NCI-H187 treated with DMSO at 0.1 percent for 48 hours (cell line): ENCODE data around the gene SH2D4B.

Source experiments
- DNase-seq: peaks from one replicate; lab custom pipeline; 2025; lab: John Stamatoyannopoulos, UW

Gene SH2D4B

DNA sequence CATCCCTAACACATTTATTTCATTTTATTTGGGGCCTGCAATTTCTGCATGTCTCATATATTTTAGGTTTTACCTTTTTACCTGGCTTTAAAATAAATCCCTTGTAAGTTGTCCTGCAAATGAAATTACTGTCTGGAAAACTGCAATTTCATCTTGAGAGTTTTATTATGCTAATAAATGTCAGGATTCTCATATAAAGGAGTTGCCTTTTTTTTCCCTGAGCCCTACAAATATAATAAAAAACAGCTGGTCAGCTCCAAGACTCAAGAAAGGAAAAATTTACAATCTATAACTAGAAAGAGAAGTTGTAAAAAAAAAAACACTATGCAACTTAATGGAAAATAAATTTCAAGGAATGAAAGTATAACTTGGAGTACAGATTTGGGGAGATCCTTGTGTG is 108.7 kb downstream of the SH2D4B start:
- DNase-seq: no peak

- DNase-seq: no peak
These were observed 109.6 kb downstream of the SH2D4B start for GRCh38 chr10:80647173-80647833.

DNA sequence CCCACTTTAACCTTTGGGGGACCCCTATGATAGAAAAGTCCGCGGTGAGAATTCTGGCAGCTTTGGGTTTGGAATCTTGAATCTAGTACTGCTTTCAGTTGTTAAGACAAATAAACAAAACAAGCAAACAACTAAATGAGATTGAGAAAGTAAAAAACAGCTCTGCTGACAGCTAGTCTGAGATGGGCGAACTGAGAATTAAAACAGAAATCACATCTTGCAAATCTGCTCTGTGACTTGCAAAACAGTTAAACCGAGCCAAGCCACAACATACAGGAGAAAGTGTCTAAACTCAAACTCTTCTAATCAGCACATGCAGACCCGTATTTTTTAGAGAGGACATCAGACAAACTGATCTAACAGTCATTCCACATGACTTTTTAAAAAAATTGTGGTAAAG is 110.4 kb downstream of the SH2D4B start:
- no peak for DNase-seq

DNA sequence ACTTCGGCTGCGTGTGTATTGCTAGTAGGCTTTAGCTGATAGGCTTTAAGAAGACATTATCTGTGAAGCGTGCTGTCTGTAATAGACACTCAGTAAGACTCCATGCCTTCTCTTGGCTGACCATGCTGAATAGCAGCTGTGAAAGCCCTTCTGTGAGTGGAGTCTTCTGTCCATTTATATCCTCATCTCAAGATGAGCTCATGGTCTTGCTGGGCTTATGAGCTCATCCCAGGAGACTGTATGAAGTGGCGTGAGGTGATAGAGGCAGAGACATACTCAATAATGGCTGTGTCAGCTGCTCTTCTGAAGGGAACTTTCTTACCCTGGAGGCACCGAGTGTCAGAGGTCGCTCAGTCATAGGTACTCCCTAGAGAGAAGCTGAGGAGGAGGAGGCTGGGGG is 111.5 kb downstream of the SH2D4B start:
- no peak for DNase-seq

GRCh38 chr10:80655898-80656297 is 118.2 kb downstream of the SH2D4B start:
- no peak for DNase-seq

- no peak for DNase-seq
These were observed 120.4 kb downstream of the SH2D4B start for GRCh38 chr10:80658068-80658467.

DNA sequence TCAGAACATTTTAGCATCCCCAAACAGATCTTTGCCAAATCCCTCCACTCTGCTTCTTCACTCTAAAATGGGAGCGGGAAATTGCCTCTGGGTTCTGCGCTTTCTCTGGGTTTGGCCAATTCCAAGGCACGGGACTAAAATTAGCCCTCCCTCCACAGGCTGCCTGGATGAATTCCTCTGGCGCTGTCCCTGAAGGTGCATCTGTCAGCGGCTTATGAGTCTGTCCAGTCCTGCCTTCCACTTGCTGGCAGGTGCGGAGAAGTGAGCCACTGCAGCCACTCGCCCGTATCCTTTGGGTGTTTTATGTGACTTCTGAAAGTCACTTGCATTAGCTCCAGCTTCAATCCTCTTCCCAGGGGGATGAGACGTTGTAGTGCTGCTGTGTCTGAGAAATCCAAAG is 121.6 kb downstream of the SH2D4B start:
- DNase-seq: no peak

DNA sequence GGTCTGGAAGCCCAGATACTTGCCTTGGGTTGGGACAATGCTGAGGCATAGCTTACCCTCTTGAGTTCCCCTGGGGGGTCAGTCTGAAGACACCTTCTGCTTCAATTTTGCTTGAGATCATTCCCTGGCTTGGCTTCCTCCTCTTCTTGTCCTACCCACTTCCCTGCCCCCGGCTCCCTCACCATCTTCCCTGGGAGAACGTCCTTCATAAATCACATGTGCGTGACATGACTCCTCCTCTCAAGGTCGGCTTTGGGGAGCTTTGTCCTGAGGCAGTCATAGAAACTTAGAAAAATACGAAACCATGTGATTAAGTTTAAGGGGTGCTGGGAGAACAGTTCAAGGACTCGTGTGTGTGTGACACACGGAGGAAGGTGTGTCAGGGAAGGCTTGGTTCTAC is 122.6 kb downstream of the SH2D4B start:
- DNase-seq: no peak

DNA sequence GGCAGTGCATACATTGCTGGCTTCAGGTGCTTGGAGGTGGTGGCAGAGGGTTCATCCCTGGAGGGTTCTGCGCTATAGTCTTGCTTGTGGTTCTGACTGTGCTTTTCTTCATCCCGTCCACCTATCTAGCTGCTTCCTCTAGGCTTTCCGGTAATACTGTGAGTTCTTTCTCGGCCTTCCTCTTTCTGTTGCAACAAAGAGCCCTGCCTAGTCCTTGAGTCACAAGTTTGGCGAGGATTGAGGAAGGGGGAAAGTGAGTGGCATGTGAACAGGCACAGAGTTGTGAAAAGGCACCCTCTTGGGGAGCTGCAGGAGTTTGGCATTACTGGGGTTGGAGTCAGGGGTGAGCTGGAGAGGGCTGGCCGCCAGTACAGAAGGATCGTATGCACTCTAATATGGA is 123.0 kb downstream of the SH2D4B start:
- DNase-seq: no peak

DNA sequence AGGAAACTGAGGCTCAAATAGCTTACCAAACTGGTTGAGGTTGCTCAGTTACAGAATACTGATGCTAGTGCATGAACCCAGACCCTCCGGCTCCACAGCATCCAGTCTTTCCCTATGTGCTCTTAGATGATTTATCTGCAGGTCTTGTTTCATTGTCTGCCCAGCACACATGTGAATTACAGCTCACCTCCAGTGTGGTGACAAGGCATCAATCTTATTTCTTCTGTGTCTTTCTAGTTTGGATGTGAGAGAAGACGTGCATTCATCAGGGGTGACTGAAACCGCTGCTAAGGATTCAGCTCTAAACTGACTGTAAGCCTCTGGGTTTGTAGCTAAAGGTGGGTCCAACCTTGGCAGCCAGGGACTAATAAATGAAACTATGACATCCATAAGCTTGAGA is 123.8 kb downstream of the SH2D4B start:
- no peak for DNase-seq

- no peak for DNase-seq
These were observed 124.9 kb downstream of the SH2D4B start for GRCh38 chr10:80662429-80663261.

- DNase-seq: no peak
These were observed 126.5 kb downstream of the SH2D4B start for GRCh38 chr10:80664071-80664680.

- no peak for DNase-seq
These were observed 131.8 kb downstream of the SH2D4B start for GRCh38 chr10:80669485-80669884.

DNA sequence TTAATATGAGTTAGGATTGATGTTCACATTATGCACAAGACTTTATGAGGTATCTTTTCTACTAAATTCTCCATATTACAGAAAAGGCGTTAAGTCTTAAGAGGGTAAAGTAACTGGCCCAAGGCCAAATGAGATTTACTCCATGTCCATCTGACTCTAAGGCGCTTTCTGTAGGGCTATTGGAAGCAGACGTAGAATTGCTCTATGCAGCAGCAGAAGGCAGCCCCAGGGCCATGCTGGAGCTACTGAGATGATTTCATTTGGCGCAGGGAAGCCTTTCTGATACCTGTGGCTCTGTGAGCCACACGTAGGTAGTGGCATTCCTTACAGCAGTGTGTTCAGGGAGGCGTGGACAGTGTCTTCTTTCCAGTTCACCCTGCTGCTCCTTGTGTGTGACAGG is 133.1 kb downstream of the SH2D4B start:
- no peak for DNase-seq

DNA sequence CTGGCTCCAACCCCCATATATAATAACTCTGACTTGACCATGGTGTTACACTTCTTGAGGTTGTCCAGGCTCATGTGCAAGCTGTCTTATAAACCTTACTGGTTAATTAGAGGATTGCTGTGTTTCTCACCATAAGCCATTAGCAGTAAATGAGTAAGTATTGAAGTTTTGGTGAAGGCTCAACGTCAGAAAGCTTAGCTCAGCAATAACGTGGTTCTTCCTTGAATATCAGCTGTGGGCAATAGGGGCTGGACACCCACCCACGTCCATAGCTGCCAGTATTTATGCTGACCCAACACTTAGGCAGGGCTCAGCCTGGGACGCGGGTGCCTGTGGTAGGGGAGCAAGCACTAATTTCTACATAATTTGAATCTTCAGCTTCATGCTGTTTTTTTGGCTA is 134.1 kb downstream of the SH2D4B start:
- no peak for DNase-seq

DNA sequence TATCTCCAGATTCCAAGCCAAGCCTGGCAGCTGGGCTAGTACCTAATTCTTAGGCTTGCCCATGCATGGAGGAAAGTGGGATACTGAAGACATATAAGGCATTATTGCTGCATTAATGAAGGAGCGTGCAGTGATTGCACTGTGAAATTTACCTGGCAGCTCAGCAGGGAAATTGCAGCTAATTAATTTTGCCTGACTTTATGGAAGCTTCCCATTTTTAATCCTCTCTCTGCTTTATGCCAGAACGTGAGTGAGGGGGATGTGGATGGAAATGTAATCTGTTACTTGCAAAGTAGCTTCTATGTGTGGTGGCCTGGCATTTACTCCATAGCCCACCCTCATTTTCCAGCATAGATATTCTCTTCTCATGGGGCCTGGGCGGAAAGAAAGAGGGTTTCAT is 134.9 kb downstream of the SH2D4B start:
- DNase-seq: no peak

- DNase-seq: no peak
These were observed 137.1 kb downstream of the SH2D4B start for GRCh38 chr10:80674809-80675208.

DNA sequence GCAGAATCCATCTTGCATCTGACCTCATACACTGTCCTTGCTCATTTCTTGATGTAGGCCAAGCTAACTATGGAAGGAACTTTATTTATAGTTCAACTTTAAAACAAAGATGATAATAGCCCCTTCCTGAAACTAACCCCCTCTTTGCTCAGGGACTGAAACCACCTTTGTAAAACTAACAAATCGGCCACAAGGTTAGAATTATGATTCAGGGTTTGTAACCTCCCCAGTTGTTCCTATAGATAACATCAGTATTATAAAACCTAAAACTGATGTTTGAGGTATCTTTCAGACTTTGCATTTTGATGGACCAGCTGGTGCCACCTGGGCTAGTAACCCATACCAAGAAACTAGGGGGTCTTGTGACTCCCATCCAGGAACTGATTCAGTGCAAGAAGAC is 143.4 kb downstream of the SH2D4B start:
- no peak for DNase-seq

- DNase-seq: peak; percentile 27
These were observed 146.6 kb downstream of the SH2D4B start for GRCh38 chr10:80684259-80684658.

DNA sequence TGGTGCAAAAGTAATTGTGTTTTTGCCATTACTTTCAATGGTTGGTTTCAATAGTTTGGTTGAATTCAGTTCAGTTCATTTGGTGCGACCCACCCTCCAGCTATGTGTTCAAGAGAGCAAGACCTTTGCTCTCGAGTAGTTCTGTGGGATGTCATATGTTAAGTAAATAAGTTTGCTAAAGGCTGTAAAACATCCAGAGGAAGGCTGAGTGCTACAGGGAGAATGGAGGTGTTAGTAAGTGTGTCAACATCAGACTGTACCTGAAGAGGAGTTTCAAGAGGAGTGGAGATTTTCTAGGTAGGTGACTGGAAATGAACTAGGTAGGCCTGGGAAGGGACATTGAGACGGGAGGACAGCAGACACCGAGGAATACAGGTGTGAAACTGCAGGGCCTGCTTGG is 147.7 kb downstream of the SH2D4B start:
- DNase-seq: no peak

DNA sequence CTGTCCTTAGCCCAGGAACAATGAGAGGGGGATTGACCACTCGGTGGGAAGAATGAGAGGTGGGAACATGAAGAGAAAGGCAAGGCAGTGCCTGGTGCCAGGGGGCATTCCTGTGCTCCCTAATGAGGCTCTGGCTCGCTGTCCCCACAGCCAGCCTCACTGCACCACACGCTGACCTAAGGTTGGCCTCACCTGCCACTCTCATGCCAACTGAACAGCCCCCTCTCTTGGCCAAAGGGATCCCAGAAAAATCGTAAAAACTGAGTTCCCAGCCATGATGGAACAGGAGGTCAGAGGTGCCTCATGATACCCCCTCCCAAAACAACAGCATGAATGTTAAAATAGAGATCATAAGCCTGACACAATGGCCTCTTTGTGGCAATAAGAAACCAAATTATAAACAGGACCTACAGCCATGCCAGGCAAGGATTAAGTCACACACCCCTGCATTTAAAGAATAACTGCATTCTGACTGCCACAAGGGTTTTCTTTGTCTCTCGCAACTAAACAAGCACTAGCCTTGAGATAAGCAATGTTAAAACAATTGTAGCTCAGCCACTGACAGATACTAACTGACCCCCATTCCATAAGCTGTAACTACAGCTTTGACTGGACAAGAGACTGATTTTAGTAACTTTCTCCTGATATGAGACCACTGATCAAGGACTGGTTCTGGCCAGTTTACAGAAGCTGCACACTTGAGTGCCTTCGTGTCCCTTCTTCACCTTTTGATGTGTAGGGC is 149.2 kb downstream of the SH2D4B start:
- no peak for DNase-seq

DNA sequence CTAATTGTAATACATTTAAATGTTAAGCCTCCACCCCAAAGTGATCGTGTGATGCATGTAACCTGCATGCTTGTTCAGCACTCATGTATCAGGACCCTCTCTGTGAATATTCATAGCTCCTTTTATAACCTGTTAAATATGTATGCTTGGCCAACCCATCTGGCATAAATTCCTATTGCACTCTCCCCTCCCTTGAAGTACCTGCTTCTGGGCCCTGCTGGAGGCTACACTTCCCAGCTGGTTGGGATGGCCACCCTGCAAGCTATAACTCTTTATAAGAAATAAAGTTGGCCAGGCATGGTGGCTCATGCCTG is 149.7 kb downstream of the SH2D4B start:
- DNase-seq: no peak

DNA sequence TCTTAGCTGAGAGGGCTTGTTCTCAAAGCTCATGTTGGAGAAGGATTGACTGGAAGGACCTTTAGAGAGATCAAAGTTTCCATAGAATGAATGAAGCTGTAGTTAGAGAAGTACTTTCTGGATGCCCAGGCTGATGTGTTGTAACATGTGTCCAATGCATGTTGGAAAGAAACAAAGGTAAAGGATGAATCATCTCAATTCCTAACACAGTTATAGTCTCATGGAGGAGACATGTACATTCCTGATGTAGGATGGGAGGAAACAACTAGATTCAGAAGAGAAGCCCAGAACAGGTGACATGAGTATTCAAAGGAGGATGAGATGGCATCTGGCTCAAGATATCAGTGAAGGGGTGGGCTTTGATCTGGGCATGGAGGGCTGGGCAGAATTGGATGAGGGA is 152.7 kb downstream of the SH2D4B start:
- no peak for DNase-seq
